ENCODE measurements around the gene SPDYE9.
"Not testable (repeated sequence)": the region's sequence is repeated elsewhere in the genome, so short reads cannot be mapped to it uniquely, and the experiment has no call there.

Gene SPDYE9

DNA sequence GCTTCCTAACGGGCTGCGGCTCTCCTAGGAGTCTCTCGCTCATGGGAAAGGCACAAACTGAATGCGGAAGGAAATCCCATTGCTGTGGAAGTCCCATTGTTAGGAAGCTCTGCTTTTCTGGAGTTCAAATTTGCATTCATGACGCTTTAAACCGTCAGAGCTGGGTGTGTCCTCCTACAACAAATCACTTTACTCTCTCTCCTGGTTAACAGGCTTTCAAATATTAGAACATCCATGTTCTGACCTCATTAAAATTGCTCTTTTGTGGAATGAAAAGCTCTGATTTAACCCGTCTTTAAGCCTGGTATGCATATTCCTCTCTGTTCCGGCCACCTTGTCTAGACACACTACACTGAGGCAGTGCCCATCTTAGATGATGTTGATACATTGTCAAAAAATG lies at the start of gene SPDYE9:
Gene SPDYE9, minus strand, starts transcription at position 101 of the 400 bp plus-strand sequence. CDS start 1,800 bp downstream, outside the sequence.
- not testable (repeated sequence) for DNase-seq (ENCODE audit: low spot score)

GRCh38 chr7:73134866-73135265 lies 49.0 kb upstream of the SPDYE9 start:
- DNase-seq (ENCODE audit: low spot score), result not testable (repeated sequence)

GRCh38 chr7:73132651-73133217 lies 46.9 kb upstream of the SPDYE9 start:
- DNase-seq (ENCODE audit: low spot score), result not testable (repeated sequence)

DNA sequence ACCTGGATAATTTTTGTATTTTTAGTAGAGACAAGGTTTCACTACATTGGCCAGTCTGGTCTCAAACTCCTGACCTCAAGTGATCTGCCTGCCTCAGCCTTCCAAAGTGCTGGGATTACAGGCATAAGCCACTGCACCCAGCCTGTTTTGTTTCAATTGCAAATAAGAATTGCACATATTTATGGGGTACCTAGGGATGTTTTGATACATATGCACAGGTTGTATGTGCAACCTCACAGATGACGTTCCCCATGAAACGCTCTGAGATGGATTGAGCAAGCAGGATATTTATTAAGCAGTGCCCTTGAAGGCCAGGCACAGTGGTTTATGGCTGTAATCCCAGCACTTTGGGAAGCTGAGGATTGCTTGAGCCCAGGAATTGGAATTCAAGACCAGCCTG lies 44.8 kb upstream of the SPDYE9 start:
- not testable (repeated sequence) for DNase-seq (ENCODE audit: low spot score)

- DNase-seq (ENCODE audit: low spot score), result not testable (repeated sequence)
Measured at GRCh38 chr7:73124126-73124525, 38.3 kb upstream of the SPDYE9 start.

- not testable (repeated sequence) for DNase-seq (ENCODE audit: low spot score)
Measured at GRCh38 chr7:73122778-73123447, 37.1 kb upstream of the SPDYE9 start.

DNA sequence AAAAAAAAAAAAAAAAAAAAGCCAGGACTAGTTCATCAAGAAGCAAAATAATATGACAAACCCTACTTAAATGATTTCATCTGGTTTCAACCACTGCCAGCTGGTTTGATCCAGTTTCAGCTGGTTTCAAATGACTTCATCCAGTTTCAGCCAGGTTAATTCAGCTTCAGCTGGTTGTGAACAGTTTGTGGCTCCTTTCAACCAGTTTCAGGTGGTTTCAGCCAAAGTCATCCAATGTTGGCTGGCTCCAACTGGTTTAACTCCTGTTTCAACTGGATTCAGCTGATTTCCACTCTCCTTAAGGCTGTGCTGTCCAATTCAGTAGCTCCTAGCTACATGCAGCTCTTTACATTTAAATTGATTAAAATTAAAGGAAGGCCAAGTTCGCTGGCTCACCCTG lies 32.3 kb upstream of the SPDYE9 start:
- not testable (repeated sequence) for DNase-seq (ENCODE audit: low spot score)

DNA sequence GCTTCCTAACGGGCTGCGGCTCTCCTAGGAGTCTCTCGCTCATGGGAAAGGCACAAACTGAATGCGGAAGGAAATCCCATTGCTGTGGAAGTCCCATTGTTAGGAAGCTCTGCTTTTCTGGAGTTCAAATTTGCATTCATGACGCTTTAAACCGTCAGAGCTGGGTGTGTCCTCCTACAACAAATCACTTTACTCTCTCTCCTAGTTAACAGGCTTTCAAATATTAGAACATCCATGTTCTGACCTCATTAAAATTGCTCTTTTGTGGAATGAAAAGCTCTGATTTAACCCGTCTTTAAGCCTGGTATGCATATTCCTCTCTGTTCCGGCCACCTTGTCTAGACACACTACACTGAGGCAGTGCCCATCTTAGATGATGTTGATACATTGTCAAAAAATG lies 28.0 kb downstream of the SPDYE9 start, which contains the start of gene SPDYE11:
Gene SPDYE11, minus strand, starts transcription at position 101 of the 400 bp plus-strand sequence. CDS start 1,800 bp downstream, outside the sequence.
- not testable (repeated sequence) for DNase-seq (ENCODE audit: low spot score)

DNA sequence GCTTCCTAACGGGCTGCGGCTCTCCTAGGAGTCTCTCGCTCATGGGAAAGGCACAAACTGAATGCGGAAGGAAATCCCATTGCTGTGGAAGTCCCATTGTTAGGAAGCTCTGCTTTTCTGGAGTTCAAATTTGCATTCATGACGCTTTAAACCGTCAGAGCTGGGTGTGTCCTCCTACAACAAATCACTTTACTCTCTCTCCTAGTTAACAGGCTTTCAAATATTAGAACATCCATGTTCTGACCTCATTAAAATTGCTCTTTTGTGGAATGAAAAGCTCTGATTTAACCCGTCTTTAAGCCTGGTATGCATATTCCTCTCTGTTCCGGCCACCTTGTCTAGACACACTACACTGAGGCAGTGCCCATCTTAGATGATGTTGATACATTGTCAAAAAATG lies 56.2 kb downstream of the SPDYE9 start, which contains the start of gene SPDYE8:
Gene SPDYE8, minus strand, starts transcription at position 101 of the 400 bp plus-strand sequence. CDS start 1,800 bp downstream, outside the sequence.
- DNase-seq (ENCODE audit: low spot score), result not testable (repeated sequence)
